Right lobe of liver (tissue), 4 donors: ENCODE results near the gene CES2.

Source experiments
- CTCF ChIP-seq, 4 donors: fragments of 200-600 bp in 3 of 4; fragments of 450-650 bp in 1 of 4; IDR thresholded peaks; one replicate each; pipeline versions ENCODE4 v1.5.1 to v1.8.0; 2016 to 2022; ENCODE audit warnings: antibody characterized with exemption in 4 of 4, mild to moderate bottlenecking in 2 of 4
- POLR2A ChIP-seq: fragments of 450-650 bp; IDR thresholded peaks from one replicate; pipeline ENCODE4 v1.6.1; 2017; ENCODE audit warnings: antibody characterized with exemption, mild to moderate bottlenecking
- donor health status: DM: no; HTN: no; CAD: no.
- donor health status: DM: no; HTN: no; CAD: no.
- donor health status: DM: no; HTN: yes; CAD: no.

- TF ChIP-seq CTCF (IDR thresholded peaks at IDR 0.05) = no peak
- TF ChIP-seq POLR2A = no peak
These were observed 4.0 kb downstream of the CES2 start for GRCh38 chr16:66939366-66939765.
